Aorta (tissue), 5 donors: ENCODE data around the gene EDNRB. TPM values are rescaled to one million over a fixed set of nuclear protein-coding genes. Genes with fewer than 3 reads are reported as not detected.

Experiments used
- ATAC-seq: fragments of 200-7000 bp; cut with Tn5 transposase; one replicate; pipeline ENCODE4 v1.9.1; 2022; ENCODE audit warnings: moderate library complexity; ENCODE audit not compliant: low FRiP score
- DNase-seq, 2 donors: peaks; one replicate each; pipeline ENCODE4 v3.0.0-alpha.2; 2020
- H3K27ac ChIP-seq, 2 donors: one replicate each; pipeline ENCODE4 v1.5.1; 2013; ENCODE audit warnings: low read length in 2 of 2, mild to moderate bottlenecking in 2 of 2, moderate library complexity in 2 of 2, control low read depth in 1 of 2, inconsistent platforms in 1 of 2, low read depth in 1 of 2
- H3K27me3 ChIP-seq, 2 donors: one replicate each; pipeline ENCODE4 v1.6.1; 2013; ENCODE audit warnings: control low read depth in 1 of 2, low read length in 1 of 2, mild to moderate bottlenecking in 1 of 2, moderate library complexity in 1 of 2; ENCODE audit not compliant: insufficient read depth in 2 of 2, control insufficient read depth in 1 of 2
- H3K36me3 ChIP-seq, 2 donors: one replicate each; pipeline ENCODE4 v1.6.1; 2013; ENCODE audit warnings: control low read depth in 1 of 2, low read length in 1 of 2, mild to moderate bottlenecking in 1 of 2; ENCODE audit not compliant: insufficient read depth in 2 of 2, control insufficient read depth in 1 of 2
- H3K4me1 ChIP-seq, 2 donors: one replicate each; pipeline ENCODE4 v1.6.1; 2013; ENCODE audit warnings: low read length in 2 of 2, control low read depth in 1 of 2, mild to moderate bottlenecking in 1 of 2, moderate library complexity in 1 of 2; ENCODE audit not compliant: insufficient read depth in 2 of 2, control insufficient read depth in 1 of 2
- H3K4me3 ChIP-seq, 2 donors: one replicate each; pipeline ENCODE4 v1.5.1; 2013; ENCODE audit warnings: low read length in 2 of 2, control low read depth in 1 of 2, mild to moderate bottlenecking in 1 of 2
- H3K9me3 ChIP-seq: one replicate; pipeline ENCODE4 v1.6.1; 2013; ENCODE audit warnings: mild to moderate bottlenecking, low read length; ENCODE audit not compliant: control insufficient read depth
- WGBS, 2 donors: extraction: QIAGEN DNeasy Blood & Tissue Kit; methylation state at CpG; one replicate each; pipeline ENCODE4 v1.1.7; 2013; 5-methylcytosine and 5-hydroxymethylcytosine counted together
- intact Hi-C, 2 donors: fragments of 100-400 bp; cut with DNase I; formaldehyde crosslinking; loops; one replicate each; pipeline versions ENCODE4 v1.14.2 to v1.15.0; 2022
- polyA plus RNA-seq, 2 donors: library from polyadenylated mRNA; stranded (reverse); fragments of 200-250 nt; gene quantifications; one replicate each; pipeline ENCODE4 v1.2.3, GENCODE V29; 2013
- total RNA-seq, 2 donors: library from RNA; stranded (reverse); fragmentation: NEBNext Ultra II Directional; extraction: Animal tissue kit (Norgen Biotek cat#: 25700); gene quantifications; one replicate each; pipeline ENCODE4 v1.2.1, GENCODE V29; 2021
- donor health status: healthy with polysubstance abuse.
- donor health status: Bipolar disorder and iron deficiency.
- donor health status: DM: no; HTN: no; CAD: no.
- donor health status: DM: no; HTN: no; CAD: no.
- donor health status: DM: yes; HTN: yes; CAD: no.

Gene EDNRB
- total and polyA plus RNA-seq, 4 donors = 0.50 to 39.9 (median 9.9) TPM

- no peaks in the 10 kb centered on the region for H3K27me3 ChIP-seq
- ATAC-seq = no peak
- no peaks in the 10 kb centered on the region for H3K9me3 ChIP-seq
- intact Hi-C loops = no loop called here
- H3K4me1 ChIP-seq = no peaks in the 10 kb centered on the region
- no peak for DNase-seq
- WGBS, 2 donors = 91 to 96% methylated on average over 1 of the region's 1 CpG
- H3K27ac ChIP-seq = no peak overlapping the region
- no peaks in the 10 kb centered on the region for H3K36me3 ChIP-seq
- no peak overlapping the region for H3K4me3 ChIP-seq
Measured at GRCh38 chr13:77846173-77846572, 72.5 kb downstream of the EDNRB start.

Other genes with a start within 250 kb of the EDNRB start
- gene SLAIN1, start 221.1 kb downstream of the EDNRB start, total RNA-seq = 1 to 10 TPM; 8.3 to 9.0 TPM
- 1 to 10 TPM; 3.5 to 7.5 TPM for gene SLAIN1, start 221.1 kb downstream of the EDNRB start, polyA plus RNA-seq